Rectal smooth muscle tissue (tissue), 1 donor: ENCODE results near the gene IL4R.

Experiments
- H3K27ac ChIP-seq: one replicate; pipeline ENCODE4 v1.7.0; 2013; ENCODE audit warnings: low read depth, low read length, inconsistent platforms
- H3K27me3 ChIP-seq: one replicate; pipeline ENCODE4 v1.7.0; 2013; ENCODE audit warnings: low read length; ENCODE audit not compliant: control insufficient read depth, insufficient read depth
- H3K36me3 ChIP-seq: one replicate; pipeline ENCODE4 v1.7.0; 2013; ENCODE audit warnings: low read length; ENCODE audit not compliant: control insufficient read depth, insufficient read depth
- H3K4me1 ChIP-seq: one replicate; pipeline ENCODE4 v1.7.0; 2013; ENCODE audit warnings: low read length; ENCODE audit not compliant: control insufficient read depth, insufficient read depth
- H3K4me3 ChIP-seq: one replicate; pipeline ENCODE4 v1.7.0; 2013; ENCODE audit warnings: low read length
- H3K9ac ChIP-seq: one replicate; pipeline ENCODE4 v1.7.0; 2013; ENCODE audit warnings: low read length

The IL4R gene

GRCh38 chr16:27291722-27292240, 22.0 kb upstream of the IL4R start:
- no peak overlapping the region for H3K27ac ChIP-seq
- no peak overlapping the region for H3K9ac ChIP-seq
- no peak overlapping the region for H3K4me3 ChIP-seq
- no peaks in the 10 kb centered on the region for H3K36me3 ChIP-seq
- no peaks in the 10 kb centered on the region for H3K27me3 ChIP-seq
- no peaks in the 10 kb centered on the region for H3K4me1 ChIP-seq

- Histone ChIP-seq H3K36me3 (no peaks in the 10 kb centered on the region), H3K27me3 (no peaks in the 10 kb centered on the region), H3K9ac (no peak overlapping the region), H3K4me1 (no peaks in the 10 kb centered on the region), H3K27ac (no peak overlapping the region), H3K4me3 (no peak overlapping the region)
Measured at GRCh38 chr16:27293343-27293742, 20.4 kb upstream of the IL4R start.

GRCh38 chr16:27298132-27298531, 15.6 kb upstream of the IL4R start:
- Histone ChIP-seq H3K4me1 (no peaks in the 10 kb centered on the region), H3K27me3 (no peaks in the 10 kb centered on the region), H3K36me3 (no peaks in the 10 kb centered on the region), H3K9ac (no peak overlapping the region), H3K27ac (no peak overlapping the region), H3K4me3 (no peak overlapping the region)

- Histone ChIP-seq H3K27me3 (no peaks in the 10 kb centered on the region), H3K27ac (no peak overlapping the region), H3K4me1 (no peaks in the 10 kb centered on the region), H3K4me3 (no peak overlapping the region), H3K36me3 (no peaks in the 10 kb centered on the region), H3K9ac (no peak overlapping the region)
Measured at GRCh38 chr16:27301236-27301861, 12.4 kb upstream of the IL4R start.

- H3K27me3 ChIP-seq = no peaks in the 10 kb centered on the region
- no peaks in the 10 kb centered on the region for H3K36me3 ChIP-seq
- H3K4me1 ChIP-seq = no peaks in the 10 kb centered on the region
- no peak overlapping the region for H3K4me3 ChIP-seq
- no peak overlapping the region for H3K9ac ChIP-seq
- H3K27ac ChIP-seq = no peak overlapping the region
Measured at GRCh38 chr16:27302126-27302525, 11.6 kb upstream of the IL4R start.

GRCh38 chr16:27303256-27304100, 10.3 kb upstream of the IL4R start:
- H3K9ac ChIP-seq = no peak overlapping the region
- H3K4me3 ChIP-seq = no peak overlapping the region
- H3K36me3 ChIP-seq = no peaks in the 10 kb centered on the region
- H3K4me1 ChIP-seq = no peaks in the 10 kb centered on the region
- H3K27ac ChIP-seq = no peak overlapping the region
- no peaks in the 10 kb centered on the region for H3K27me3 ChIP-seq

GRCh38 chr16:27304102-27304501, 9.7 kb upstream of the IL4R start:
- Histone ChIP-seq H3K4me3 (no peak overlapping the region), H3K36me3 (no peaks in the 10 kb centered on the region), H3K4me1 (no peaks in the 10 kb centered on the region), H3K27me3 (no peaks in the 10 kb centered on the region), H3K27ac (no peak overlapping the region), H3K9ac (no peak overlapping the region)

- Histone ChIP-seq H3K36me3 (no peaks in the 10 kb centered on the region), H3K4me1 (no peaks in the 10 kb centered on the region), H3K9ac (no peak overlapping the region), H3K27me3 (no peaks in the 10 kb centered on the region), H3K4me3 (no peak overlapping the region), H3K27ac (no peak overlapping the region)
Measured at GRCh38 chr16:27304881-27305745, 8.7 kb upstream of the IL4R start.

GRCh38 chr16:27305839-27306442, 7.8 kb upstream of the IL4R start:
- H3K27ac ChIP-seq = no peak overlapping the region
- no peaks in the 10 kb centered on the region for H3K36me3 ChIP-seq
- H3K27me3 ChIP-seq = no peaks in the 10 kb centered on the region
- H3K9ac ChIP-seq = no peak overlapping the region
- H3K4me3 ChIP-seq = no peak overlapping the region
- H3K4me1 ChIP-seq = no peaks in the 10 kb centered on the region

- no peak overlapping the region for H3K9ac ChIP-seq
- no peaks in the 10 kb centered on the region for H3K36me3 ChIP-seq
- no peaks in the 10 kb centered on the region for H3K27me3 ChIP-seq
- no peak overlapping the region for H3K27ac ChIP-seq
- no peaks in the 10 kb centered on the region for H3K4me1 ChIP-seq
- no peak overlapping the region for H3K4me3 ChIP-seq
Measured at GRCh38 chr16:27308792-27309191, 5.0 kb upstream of the IL4R start.

- H3K4me1 ChIP-seq = no peaks in the 10 kb centered on the region
- no peak overlapping the region for H3K9ac ChIP-seq
- no peak overlapping the region for H3K4me3 ChIP-seq
- no peaks in the 10 kb centered on the region for H3K36me3 ChIP-seq
- H3K27me3 ChIP-seq = no peaks in the 10 kb centered on the region
- no peak overlapping the region for H3K27ac ChIP-seq
Measured at GRCh38 chr16:27310576-27311447, 3.0 kb upstream of the IL4R start.
